GM23248 (cell line): Measurements from ENCODE around the gene LRP1. TPM values are rescaled to one million over a fixed set of nuclear protein-coding genes. Genes with fewer than 3 reads are reported as not detected.

Source experiments
- DNase-seq: peaks from one replicate; pipeline ENCODE4 v3.0.0-alpha.2; 2015
- H2AFZ ChIP-seq: fragments of 200-600 bp; sonication (generic); 2 replicates; pipeline ENCODE4 v1.6.1; 2016; ENCODE audit warnings: antibody characterized with exemption
- H3F3A ChIP-seq: fragments of 200-600 bp; sonication (generic); 2 replicates; pipeline ENCODE4 v1.6.1; 2016; ENCODE audit warnings: mild to moderate bottlenecking, antibody characterized with exemption, mixed run types; ENCODE audit not compliant: insufficient read depth
- H3K27ac ChIP-seq: fragments of 200-600 bp; sonication (generic); 2 replicates; pipeline ENCODE4 v1.5.1; 2016; ENCODE audit warnings: mild to moderate bottlenecking
- H3K27me3 ChIP-seq: fragments of 200-600 bp; sonication (generic); replicated peaks from 2 replicates; pipeline ENCODE4 v1.6.1; 2016; ENCODE audit warnings: mild to moderate bottlenecking; ENCODE audit not compliant: insufficient read depth
- H3K36me3 ChIP-seq: fragments of 200-600 bp; sonication (generic); 2 replicates; pipeline ENCODE4 v1.6.1; 2016; ENCODE audit warnings: low read depth, mild to moderate bottlenecking
- H3K4me1 ChIP-seq: fragments of 200-600 bp; sonication (generic); 2 replicates; pipeline ENCODE4 v1.6.1; 2016; ENCODE audit warnings: mild to moderate bottlenecking; ENCODE audit not compliant: insufficient read depth
- H3K4me2 ChIP-seq: fragments of 200-600 bp; sonication (generic); one replicate; pipeline ENCODE4 v1.6.1; 2016; ENCODE audit warnings: mild to moderate bottlenecking; ENCODE audit not compliant: unreplicated experiment
- H3K4me3 ChIP-seq: fragments of 200-600 bp; sonication (generic); 2 replicates; pipeline ENCODE4 v1.5.1; 2016; ENCODE audit warnings: mild to moderate bottlenecking
- H3K79me2 ChIP-seq: fragments of 200-600 bp; sonication (generic); 2 replicates; pipeline ENCODE4 v1.6.1; 2016; ENCODE audit warnings: mild to moderate bottlenecking; ENCODE audit not compliant: insufficient read depth
- H3K9ac ChIP-seq: fragments of 200-600 bp; sonication (generic); 2 replicates; pipeline ENCODE4 v1.6.1; 2016; ENCODE audit warnings: mild to moderate bottlenecking
- H3K9me2 ChIP-seq: fragments of 200-600 bp; sonication (generic); 2 replicates; pipeline ENCODE4 v1.6.1; 2016; ENCODE audit warnings: mixed run types, mild to moderate bottlenecking, moderate library complexity; ENCODE audit not compliant: insufficient read depth
- H3K9me3 ChIP-seq: fragments of 200-600 bp; sonication (generic); one replicate; pipeline ENCODE4 v1.6.1; 2017; ENCODE audit warnings: low read depth
- H4K20me1 ChIP-seq: fragments of 200-600 bp; sonication (generic); 2 replicates; pipeline ENCODE4 v1.6.0; 2016; ENCODE audit not compliant: insufficient read depth
- EZH2 ChIP-seq: fragments of 200-600 bp; sonication (generic); IDR thresholded peaks from 2 replicates; pipeline ENCODE4 v1.6.1; 2018; ENCODE audit warnings: antibody characterized with exemption, mild to moderate bottlenecking; ENCODE audit not compliant: insufficient read depth, poor library complexity, severe bottlenecking
- EZH2phosphoT487 ChIP-seq: fragments of 200-600 bp; sonication (generic); IDR thresholded peaks from 2 replicates; pipeline ENCODE4 v1.6.1; 2018; ENCODE audit warnings: antibody characterized with exemption, moderate library complexity, mild to moderate bottlenecking, low read depth; ENCODE audit not compliant: insufficient read depth
- WGBS, 2 experiments: methylation state at CpG; one replicate each; pipeline ENCODE4 v1.1.6; 2015 to 2017; ENCODE audit warnings: low lambda C conversion rate in 2 of 2, low coverage in 1 of 2; ENCODE audit errors: missing lambda C conversion rate in 2 of 2; 5-methylcytosine and 5-hydroxymethylcytosine counted together
- in situ Hi-C: fragments of 300-500 bp; cut with MboI; formaldehyde crosslinking; loops from 2 replicates; pipeline ENCODE4 v1.15.0; 2020
- polyA plus RNA-seq: library from polyadenylated mRNA; unstranded; fragments of >200 nt; fragmentation: Nextera tagmentation; extraction: Ambion mirVana; gene quantifications from 2 replicates; pipeline ENCODE4 v1.2.1, GENCODE V29; 2016
- total RNA-seq: library from RNA; depleted of rRNA; stranded (reverse); fragments of >200 nt; shearing (Covaris generic); gene quantifications from 2 replicates; pipeline ENCODE4 v1.2.3, GENCODE V29; 2014

LRP1 gene
- total and polyA plus RNA-seq, 2 experiments from 2014 or later, result 166 to 257 TPM

DNA sequence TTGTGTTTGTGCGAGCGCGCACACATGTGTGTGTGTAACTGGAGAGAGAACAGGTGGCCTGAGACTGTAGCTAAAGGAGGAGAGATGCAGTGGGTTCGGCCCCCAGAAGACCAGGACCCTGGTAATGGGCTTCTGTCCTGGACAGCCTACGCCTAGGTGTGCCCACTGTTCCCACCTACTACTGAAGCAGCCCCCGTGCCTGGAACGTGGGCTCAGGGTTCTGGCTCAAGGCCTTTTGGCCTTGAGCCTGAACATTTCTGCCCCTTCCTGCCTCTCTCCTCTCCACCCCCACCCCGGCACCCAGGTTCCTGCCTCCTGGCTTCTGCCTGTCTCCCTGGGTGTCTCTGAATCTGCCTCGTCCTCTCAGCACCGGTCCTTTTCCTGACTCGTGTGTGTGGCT, 86.8 kb downstream of the LRP1 start:
- no peak for DNase-seq
- Histone ChIP-seq H3K4me1 (peaks cover 5% of the 10 kb centered on the region; the same call in 1 of the 2 replicates), H3K36me3 (peaks cover 5% of the 10 kb centered on the region; the same call in 1 of the 2 replicates), H3K4me3 (no peak overlapping the region), H2AFZ (no peak overlapping the region), H3K27me3 (no peaks in the 10 kb centered on the region), H3K27ac (no peak overlapping the region), H3F3A (peaks cover 56% of the 10 kb centered on the region), H3K79me2 (no peaks in the 10 kb centered on the region), H3K9me3 (no peaks in the 10 kb centered on the region), H3K9me2 (no peaks in the 10 kb centered on the region), H4K20me1 (no peaks in the 10 kb centered on the region), H3K4me2 (no peak overlapping the region), H3K9ac (no peak overlapping the region)
- in situ Hi-C loops, result no loop called here
- TF ChIP-seq EZH2phosphoT487 (no peak), EZH2 (no peak)
- 37 to 38% methylated on average over 11 of the region's 11 CpGs for WGBS, 2 experiments

- Histone ChIP-seq H3K27me3 (peaks cover 2% of the 10 kb centered on the region; the same call in 1 of the 2 replicates), H3K9ac (no peak overlapping the region), H3K4me2 (peak overlapping the region; percentile 86), H4K20me1 (no peaks in the 10 kb centered on the region), H3K9me3 (no peaks in the 10 kb centered on the region), H3K36me3 (peaks cover 5% of the 10 kb centered on the region; the same call in 1 of the 2 replicates), H3K4me3 (peak overlapping the region; percentile 63; the same call in 1 of the 2 replicates), H3K79me2 (no peaks in the 10 kb centered on the region), H3K4me1 (peaks cover 5% of the 10 kb centered on the region; the same call in 1 of the 2 replicates), H2AFZ (no peak overlapping the region), H3K9me2 (no peaks in the 10 kb centered on the region), H3K27ac (no peak overlapping the region), H3F3A (peaks cover 54% of the 10 kb centered on the region)
- 6% methylated on average over 7 of the region's 7 CpGs for WGBS, 2 experiments
- TF ChIP-seq EZH2phosphoT487 (no peak), EZH2 (no peak)
- DNase-seq, result peak; percentile 71
- in situ Hi-C loops, result no loop called here
Measured at GRCh38 chr12:57215668-57216013, 87.4 kb downstream of the LRP1 start.

DNA sequence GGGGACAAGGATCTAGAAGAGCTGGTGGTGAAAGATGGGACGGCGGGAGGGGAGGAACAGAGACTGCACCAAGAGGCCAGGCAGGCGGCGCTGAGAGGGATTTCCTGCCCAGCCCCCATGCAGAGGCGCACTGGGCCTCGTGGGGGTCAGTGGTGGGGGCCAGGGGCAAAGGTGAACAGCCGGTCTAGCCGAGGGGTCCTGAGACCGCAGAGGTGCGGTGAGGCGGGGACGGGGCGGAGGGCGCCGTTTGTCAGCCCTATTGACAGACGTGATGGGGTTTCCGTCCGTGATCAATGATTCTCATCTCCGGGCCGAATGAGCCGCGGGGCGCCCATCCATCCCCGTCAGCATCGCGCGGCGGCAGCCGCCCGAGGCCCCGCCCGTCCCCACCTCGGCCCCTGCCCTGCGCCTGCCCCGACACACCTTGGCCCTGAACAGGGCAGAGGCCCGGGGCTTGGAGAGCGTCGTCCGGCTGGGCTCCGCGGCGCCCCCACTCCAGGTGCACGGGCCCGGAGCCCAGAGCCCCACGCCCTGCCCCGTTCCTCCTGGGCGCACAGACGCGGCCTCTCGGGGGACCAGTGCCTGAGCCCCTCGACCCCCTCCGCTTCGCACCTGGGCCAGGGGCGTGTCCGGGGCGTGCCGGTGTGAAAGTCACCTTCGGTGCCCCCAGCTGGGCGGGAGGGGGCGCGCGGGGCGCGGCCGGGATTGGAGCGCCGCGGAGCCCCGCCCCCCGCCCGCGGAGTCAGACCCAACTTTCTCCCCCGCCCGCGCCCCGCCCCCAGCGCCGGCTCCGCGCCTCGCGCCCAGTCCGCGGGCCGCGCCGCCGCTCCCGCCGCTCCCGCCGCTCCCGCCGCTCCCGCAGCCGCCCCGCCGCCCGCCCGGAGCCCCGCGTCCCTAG, 88.0 kb downstream of the LRP1 start, which contains the start of gene NXPH4:
Gene NXPH4, plus strand, starts transcription at position 781 of the 898 bp plus-strand sequence. CDS start 176 bp downstream, outside the sequence.
- Histone ChIP-seq H3K27ac (no peak within 1 kb of the TSS), H3K27me3 (peaks cover 8% of the 10 kb centered on the region), H3K4me2 (peak within 1 kb of the TSS; percentile 86), H3K9me2 (no peaks in the 10 kb centered on the region), H4K20me1 (no peaks in the 10 kb centered on the region), H3F3A (peaks cover 49% of the 10 kb centered on the region), H3K9ac (peak within 1 kb of the TSS; percentile 43; the same call in 1 of the 2 replicates), H3K4me1 (peaks cover 5% of the 10 kb centered on the region; the same call in 1 of the 2 replicates), H2AFZ (peak within 1 kb of the TSS; percentile 37), H3K79me2 (no peaks in the 10 kb centered on the region), H3K9me3 (no peaks in the 10 kb centered on the region), H3K36me3 (peaks cover 5% of the 10 kb centered on the region; the same call in 1 of the 2 replicates), H3K4me3 (peak within 1 kb of the TSS; percentile 65)
- in situ Hi-C loops, result no loop called here
- peak; percentile 54 for DNase-seq
- TF ChIP-seq EZH2 (no peak), EZH2phosphoT487 (no peak)
- WGBS, 2 experiments, result 3 to 4% methylated on average over 19 to 38 of the region's 102 CpGs

GRCh38 chr12:57216921-57217879, 88.9 kb downstream of the LRP1 start:
- Histone ChIP-seq H3K79me2 (no peaks in the 10 kb centered on the region), H3K4me3 (peak overlapping the region; percentile 65), H3K36me3 (peaks cover 5% of the 10 kb centered on the region; the same call in 1 of the 2 replicates), H3K27ac (no peak overlapping the region), H3K9ac (peak overlapping the region; percentile 43; the same call in 1 of the 2 replicates), H3K9me2 (no peaks in the 10 kb centered on the region), H3K9me3 (no peaks in the 10 kb centered on the region), H2AFZ (peak overlapping the region; percentile 37), H3F3A (peaks cover 40% of the 10 kb centered on the region), H3K4me2 (peak overlapping the region; percentile 86), H3K27me3 (peaks cover 17% of the 10 kb centered on the region), H3K4me1 (peaks cover 5% of the 10 kb centered on the region; the same call in 1 of the 2 replicates), H4K20me1 (no peaks in the 10 kb centered on the region)
- DNase-seq, result peak; percentile 63
- in situ Hi-C loops, result no loop called here
- TF ChIP-seq EZH2 (no peak), EZH2phosphoT487 (no peak)
- WGBS, 2 experiments, result 6 to 9% methylated on average over 39 to 58 of the region's 63 CpGs
